ENCODE results near the gene ITGBL1.

DNA sequence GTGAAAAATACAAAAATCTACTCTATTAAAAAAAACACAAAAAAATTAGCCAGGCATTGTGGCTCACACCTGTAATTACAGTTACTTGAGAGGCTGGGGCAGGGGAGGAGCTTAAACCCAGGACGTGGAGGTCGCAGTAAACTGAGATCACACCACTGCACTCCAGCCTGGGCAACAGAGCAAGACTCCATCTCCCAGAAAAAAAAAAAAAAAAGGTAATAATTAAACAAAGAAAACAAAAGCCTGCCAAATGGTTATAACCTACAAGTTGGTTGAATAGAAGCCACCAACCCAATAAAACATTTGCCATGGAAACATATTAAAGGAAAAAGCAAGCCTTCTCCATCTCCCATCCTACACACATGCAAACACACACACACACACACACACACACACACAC is 255.2 kb downstream of the ITGBL1 start:
- TF ChIP-seq POLR2AphosphoS5 (IDR thresholded peaks at IDR 0.05) = no peak
- TF ChIP-seq POLR2A (IDR thresholded peaks at IDR 0.05) = no peak
- TF ChIP-seq, protein P1, sequence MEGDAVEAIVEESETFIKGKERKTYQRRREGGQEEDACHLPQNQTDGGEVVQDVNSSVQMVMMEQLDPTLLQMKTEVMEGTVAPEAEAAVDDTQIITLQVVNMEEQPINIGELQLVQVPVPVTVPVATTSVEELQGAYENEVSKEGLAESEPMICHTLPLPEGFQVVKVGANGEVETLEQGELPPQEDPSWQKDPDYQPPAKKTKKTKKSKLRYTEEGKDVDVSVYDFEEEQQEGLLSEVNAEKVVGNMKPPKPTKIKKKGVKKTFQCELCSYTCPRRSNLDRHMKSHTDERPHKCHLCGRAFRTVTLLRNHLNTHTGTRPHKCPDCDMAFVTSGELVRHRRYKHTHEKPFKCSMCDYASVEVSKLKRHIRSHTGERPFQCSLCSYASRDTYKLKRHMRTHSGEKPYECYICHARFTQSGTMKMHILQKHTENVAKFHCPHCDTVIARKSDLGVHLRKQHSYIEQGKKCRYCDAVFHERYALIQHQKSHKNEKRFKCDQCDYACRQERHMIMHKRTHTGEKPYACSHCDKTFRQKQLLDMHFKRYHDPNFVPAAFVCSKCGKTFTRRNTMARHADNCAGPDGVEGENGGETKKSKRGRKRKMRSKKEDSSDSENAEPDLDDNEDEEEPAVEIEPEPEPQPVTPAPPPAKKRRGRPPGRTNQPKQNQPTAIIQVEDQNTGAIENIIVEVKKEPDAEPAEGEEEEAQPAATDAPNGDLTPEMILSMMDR (IDR thresholded peaks at IDR 0.05) = no peak
